SH-SY5Y (cell line): ENCODE results near the gene GRIK2.

ENCODE experiments used
- GATA2 ChIP-seq: IDR thresholded peaks from 2 replicates; pipeline ENCODE4 v1.6.1; 2011; ENCODE audit warnings: mild to moderate bottlenecking, low read depth, low read length
- GATA3 ChIP-seq: IDR thresholded peaks from 2 replicates; pipeline ENCODE4 v1.6.1; 2011; ENCODE audit warnings: low read depth, mild to moderate bottlenecking, low read length, moderate library complexity

The GRIK2 gene

GRCh38 chr6:101478891-101479290, 85.4 kb downstream of the GRIK2 start:
- TF ChIP-seq GATA3 (no peak), GATA2 (no peak)

GRCh38 chr6:101482606-101483005, 89.1 kb downstream of the GRIK2 start:
- TF ChIP-seq GATA2 (no peak), GATA3 (no peak)

- TF ChIP-seq GATA2, result no peak
- no peak for TF ChIP-seq GATA3
Observed at GRCh38 chr6:101484781-101485180, 91.3 kb downstream of the GRIK2 start.

GRCh38 chr6:101486124-101486523, 92.6 kb downstream of the GRIK2 start:
- TF ChIP-seq GATA2 (no peak), GATA3 (no peak)

- TF ChIP-seq GATA2, result no peak
- TF ChIP-seq GATA3, result no peak
Observed at GRCh38 chr6:101486726-101487125, 93.2 kb downstream of the GRIK2 start.

GRCh38 chr6:101489456-101489855, 95.9 kb downstream of the GRIK2 start:
- TF ChIP-seq GATA2, result no peak
- no peak for TF ChIP-seq GATA3

- TF ChIP-seq GATA2 (no peak), GATA3 (no peak)
Observed at GRCh38 chr6:101490857-101491256, 97.3 kb downstream of the GRIK2 start.

- TF ChIP-seq GATA2 (no peak), GATA3 (no peak)
Observed at GRCh38 chr6:101502818-101503217, 109.3 kb downstream of the GRIK2 start.

- no peak for TF ChIP-seq GATA3
- no peak for TF ChIP-seq GATA2
Observed at GRCh38 chr6:101509536-101509935, 116.0 kb downstream of the GRIK2 start.

GRCh38 chr6:101513181-101513580, 119.7 kb downstream of the GRIK2 start:
- TF ChIP-seq GATA2 (no peak), GATA3 (no peak)

GRCh38 chr6:101516578-101516977, 123.1 kb downstream of the GRIK2 start:
- TF ChIP-seq GATA3 (no peak), GATA2 (no peak)

- TF ChIP-seq GATA2 (no peak), GATA3 (no peak)
Observed at GRCh38 chr6:101517632-101518031, 124.1 kb downstream of the GRIK2 start.

- TF ChIP-seq GATA2 (no peak), GATA3 (no peak)
Observed at GRCh38 chr6:101522254-101522653, 128.7 kb downstream of the GRIK2 start.

- TF ChIP-seq GATA3 (no peak), GATA2 (no peak)
Observed at GRCh38 chr6:101527467-101527866, 134.0 kb downstream of the GRIK2 start.

- TF ChIP-seq GATA2 (no peak), GATA3 (no peak)
Observed at GRCh38 chr6:101528801-101529200, 135.3 kb downstream of the GRIK2 start.

GRCh38 chr6:101531538-101531937, 138.0 kb downstream of the GRIK2 start:
- TF ChIP-seq GATA3 (no peak), GATA2 (no peak)
